HG03460 (cell line): Measurements from ENCODE around the gene PBX3.

Experiments used
- ATAC-seq: cut with Tn5 transposase; IDR thresholded peaks from one replicate; pipeline ENCODE4 v1.9.1; 2021; ENCODE audit not compliant: unreplicated experiment

The PBX3 gene

GRCh38 chr9:125747053-125747764 is at the start of gene PBX3:
Gene PBX3, plus strand, starts transcription at chr9:125747373.
- peak; percentile 13 for ATAC-seq

- ATAC-seq = no peak
Observed at GRCh38 chr9:125699870-125700269, 47.3 kb upstream of the PBX3 start.

GRCh38 chr9:125700791-125701190 is 46.4 kb upstream of the PBX3 start:
- peak; percentile 90 for ATAC-seq

- ATAC-seq = no peak
Observed at GRCh38 chr9:125701351-125701750, 45.8 kb upstream of the PBX3 start.

- ATAC-seq = no peak
Observed at GRCh38 chr9:125703662-125704061, 43.5 kb upstream of the PBX3 start.

GRCh38 chr9:125705893-125706292 is 41.3 kb upstream of the PBX3 start:
- no peak for ATAC-seq

- peak; percentile 95 for ATAC-seq
Observed at GRCh38 chr9:125706651-125707471, 40.3 kb upstream of the PBX3 start, which contains the start of gene MAPKAP1. Gene MAPKAP1, minus strand, starts transcription at chr9:125707208. Its CDS starts 34,634 bp downstream, at chr9:125672574.

- peak; percentile 20 for ATAC-seq
Observed at GRCh38 chr9:125707472-125707804, 39.7 kb upstream of the PBX3 start.

GRCh38 chr9:125726456-125727132 is 20.6 kb upstream of the PBX3 start:
- no peak for ATAC-seq

GRCh38 chr9:125730168-125730567 is 17.0 kb upstream of the PBX3 start:
- no peak for ATAC-seq

GRCh38 chr9:125732562-125732961 is 14.6 kb upstream of the PBX3 start:
- ATAC-seq = no peak

- no peak for ATAC-seq
Observed at GRCh38 chr9:125739436-125739835, 7.7 kb upstream of the PBX3 start.

- no peak for ATAC-seq
Observed at GRCh38 chr9:125742657-125743056, 4.5 kb upstream of the PBX3 start.

GRCh38 chr9:125743682-125744428 is 3.3 kb upstream of the PBX3 start:
- ATAC-seq = no peak

GRCh38 chr9:125744616-125745015 is 2.6 kb upstream of the PBX3 start:
- no peak for ATAC-seq

GRCh38 chr9:125745018-125745417 is 2.2 kb upstream of the PBX3 start:
- ATAC-seq = no peak

GRCh38 chr9:125745682-125746016 is 1.5 kb upstream of the PBX3 start:
- ATAC-seq = no peak

GRCh38 chr9:125746017-125746773 is 978 bp upstream of the PBX3 start:
- ATAC-seq = peak; percentile 66

GRCh38 chr9:125746774-125747052 is 460 bp upstream of the PBX3 start:
- peak; percentile 6 for ATAC-seq

GRCh38 chr9:125747765-125748445 is 732 bp downstream of the PBX3 start:
- ATAC-seq = no peak
